GM19035 (cell line): ENCODE data around the gene IL36B.

Source experiments
- ATAC-seq: cut with Tn5 transposase; IDR thresholded peaks from one replicate; pipeline ENCODE4 v1.9.1; 2021; ENCODE audit not compliant: unreplicated experiment

The IL36B gene

DNA sequence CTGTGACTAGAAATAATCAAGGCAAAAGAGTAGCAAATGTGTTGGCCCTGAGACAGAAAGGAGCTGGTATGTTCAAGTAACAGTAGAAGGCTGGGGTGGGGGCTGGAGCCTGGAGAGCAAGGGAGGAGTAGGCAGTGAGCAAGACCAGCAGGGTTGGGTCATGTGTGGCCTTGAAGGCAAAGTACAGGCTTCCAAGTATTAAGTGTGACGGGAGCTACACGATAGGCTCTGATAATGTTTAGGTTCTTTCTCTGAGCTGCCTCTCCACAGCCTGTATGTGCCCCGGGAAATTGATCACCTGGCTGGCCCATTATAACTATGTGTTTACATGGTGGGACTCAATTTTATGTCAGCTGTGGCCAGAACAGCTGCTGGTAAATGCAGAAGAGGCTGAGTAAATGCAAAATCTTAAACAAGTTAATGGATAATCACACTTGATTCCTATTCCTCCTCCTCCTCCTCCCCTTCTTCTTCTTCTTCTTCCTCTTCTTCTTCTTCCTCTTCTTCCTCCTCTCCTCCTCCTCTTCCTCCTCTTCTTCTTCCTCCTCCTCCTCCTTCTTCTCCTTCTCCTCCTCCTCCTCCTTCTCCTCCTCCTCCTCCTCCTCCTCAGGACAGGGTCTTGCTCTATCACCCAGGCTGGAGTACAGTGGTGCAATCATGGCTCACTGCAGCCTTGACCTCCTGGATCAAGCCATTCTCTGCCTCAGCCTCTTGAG is 24.4 kb upstream of the IL36B start:
- ATAC-seq: no peak

- no peak for ATAC-seq
Measured at GRCh38 chr2:113075600-113075999, 22.9 kb upstream of the IL36B start.

- no peak for ATAC-seq
Measured at GRCh38 chr2:113075030-113075429, 22.4 kb upstream of the IL36B start.

- ATAC-seq: no peak
Measured at GRCh38 chr2:113073325-113073834, 20.7 kb upstream of the IL36B start.

DNA sequence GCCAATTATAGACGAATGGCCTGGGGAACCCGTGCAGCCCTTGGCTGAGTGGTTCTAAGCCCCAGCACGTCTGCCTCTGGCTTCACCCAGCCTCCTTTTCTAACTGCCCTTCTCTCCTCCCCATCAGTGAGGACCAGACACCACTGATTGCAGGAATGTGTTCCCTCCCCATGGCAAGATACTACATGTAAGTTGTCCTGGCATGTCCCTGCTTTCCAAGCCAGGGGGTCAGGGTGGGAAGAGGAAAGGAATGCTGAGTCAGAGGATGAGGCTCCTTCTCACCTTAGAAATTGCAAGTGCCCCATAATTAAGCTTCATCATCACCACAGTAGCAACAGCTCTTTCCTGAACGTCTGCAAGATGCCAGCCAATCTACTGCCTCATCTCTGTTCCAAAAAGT is 19.9 kb upstream of the IL36B start:
- no peak for ATAC-seq

- no peak for ATAC-seq
Measured at GRCh38 chr2:113070606-113070975, 17.9 kb upstream of the IL36B start.

- ATAC-seq: no peak
Measured at GRCh38 chr2:113069676-113070605, 17.3 kb upstream of the IL36B start.

- ATAC-seq: no peak
Measured at GRCh38 chr2:113068706-113069485, 16.2 kb upstream of the IL36B start.

DNA sequence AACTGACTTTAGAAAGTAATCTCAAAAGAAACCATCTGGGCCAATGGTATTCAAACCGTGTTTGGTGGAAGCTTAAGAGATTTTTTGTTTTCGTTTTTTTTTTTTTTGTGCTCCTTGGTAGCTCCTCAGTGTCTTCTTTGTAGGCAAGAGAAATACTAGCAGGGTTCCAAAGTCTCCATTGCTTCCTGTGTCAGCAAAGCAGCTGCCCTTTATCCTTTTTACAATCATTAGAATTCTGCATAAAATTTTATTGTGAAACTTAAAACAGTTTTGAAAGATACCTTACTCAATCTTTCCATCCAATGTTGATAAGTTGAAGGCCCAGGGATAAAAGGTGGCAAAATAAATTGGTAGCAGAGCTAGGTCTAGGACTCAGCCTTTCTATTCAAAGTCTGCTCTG is 15.6 kb upstream of the IL36B start:
- ATAC-seq: no peak

DNA sequence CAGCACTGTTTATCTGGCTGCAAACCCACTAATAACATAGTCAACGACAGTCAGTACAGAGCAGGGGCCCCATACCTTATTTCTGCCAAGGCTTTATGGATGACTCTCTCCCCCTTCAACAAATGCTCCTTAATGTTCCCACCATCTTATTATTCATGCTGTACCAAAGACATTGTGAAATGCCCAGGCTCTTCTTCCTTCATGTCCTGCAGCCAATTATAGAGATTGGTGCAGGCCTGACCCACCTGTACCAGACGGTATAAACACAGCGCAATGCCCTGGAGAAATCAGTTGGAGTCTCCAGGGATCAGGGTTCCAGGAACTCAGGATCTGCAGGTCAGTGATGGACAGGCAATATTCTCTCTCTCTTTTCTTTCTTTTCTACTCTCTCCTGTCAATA is 15.0 kb upstream of the IL36B start, which contains the start of gene IL1F10:
Gene IL1F10, plus strand, starts transcription at position 290 of the 400 bp plus-strand sequence. CDS start 4,769 bp downstream, outside the sequence.
- ATAC-seq: no peak

DNA sequence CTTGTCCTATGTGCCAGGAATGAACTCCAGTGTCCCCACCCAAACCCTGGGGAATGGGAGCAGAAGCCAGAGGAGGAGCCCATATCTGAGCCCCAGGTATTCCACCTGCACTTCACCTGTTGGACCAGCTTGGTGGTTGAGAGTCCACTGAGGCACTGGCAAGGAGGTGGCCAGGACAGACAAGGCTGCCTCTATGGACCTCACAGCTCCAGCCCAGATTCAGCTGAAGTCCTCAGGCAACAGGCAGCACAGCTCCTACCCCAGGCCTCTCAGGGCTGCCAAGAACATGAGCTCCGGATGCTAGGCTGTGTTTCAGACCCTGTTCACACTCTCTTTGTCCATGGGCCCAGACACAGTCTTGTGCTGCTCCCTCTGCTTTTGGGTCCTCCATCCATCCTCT is 12.2 kb upstream of the IL36B start:
- ATAC-seq: no peak

DNA sequence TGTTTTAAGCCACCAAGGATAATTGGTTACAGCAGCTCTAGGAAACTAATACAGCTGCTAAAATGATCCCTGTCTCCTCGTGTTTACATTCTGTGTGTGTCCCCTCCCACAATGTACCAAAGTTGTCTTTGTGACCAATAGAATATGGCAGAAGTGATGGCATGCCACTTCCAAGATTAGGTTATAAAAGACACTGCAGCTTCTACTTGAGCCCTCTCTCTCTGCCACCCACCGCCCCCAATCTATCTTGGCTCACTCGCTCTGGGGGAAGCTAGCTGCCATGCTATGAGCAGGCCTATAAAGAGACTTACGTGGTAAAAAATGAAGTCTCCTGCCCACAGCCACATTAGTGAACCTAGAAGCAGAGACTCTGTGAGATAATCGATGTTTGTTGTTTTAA is 11.6 kb upstream of the IL36B start:
- no peak for ATAC-seq

GRCh38 chr2:113061896-113062770 is 9.5 kb upstream of the IL36B start:
- ATAC-seq: no peak

GRCh38 chr2:113061241-113061640 is 8.6 kb upstream of the IL36B start:
- ATAC-seq: no peak

- ATAC-seq: no peak
Measured at GRCh38 chr2:113060796-113061195, 8.1 kb upstream of the IL36B start.

DNA sequence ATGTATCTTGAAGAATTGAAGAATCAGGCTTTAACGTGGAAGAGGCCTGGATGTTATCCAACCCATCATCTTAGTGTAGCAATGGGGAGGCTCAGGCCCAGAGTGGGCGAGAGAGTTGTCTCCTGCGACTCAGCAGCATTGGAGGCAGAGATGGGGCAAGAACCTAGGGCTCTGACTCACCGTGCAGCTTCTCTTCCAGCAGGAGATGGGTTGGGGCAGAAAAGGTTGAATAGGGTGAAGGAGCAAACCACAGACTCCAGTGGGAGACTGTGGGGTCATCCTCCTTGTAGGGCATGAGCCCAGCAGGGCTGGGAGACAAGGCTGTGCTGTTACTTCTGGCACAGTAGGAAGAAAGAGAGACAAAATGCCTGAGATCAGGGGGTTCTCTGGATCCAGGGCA is 7.7 kb upstream of the IL36B start:
- no peak for ATAC-seq

DNA sequence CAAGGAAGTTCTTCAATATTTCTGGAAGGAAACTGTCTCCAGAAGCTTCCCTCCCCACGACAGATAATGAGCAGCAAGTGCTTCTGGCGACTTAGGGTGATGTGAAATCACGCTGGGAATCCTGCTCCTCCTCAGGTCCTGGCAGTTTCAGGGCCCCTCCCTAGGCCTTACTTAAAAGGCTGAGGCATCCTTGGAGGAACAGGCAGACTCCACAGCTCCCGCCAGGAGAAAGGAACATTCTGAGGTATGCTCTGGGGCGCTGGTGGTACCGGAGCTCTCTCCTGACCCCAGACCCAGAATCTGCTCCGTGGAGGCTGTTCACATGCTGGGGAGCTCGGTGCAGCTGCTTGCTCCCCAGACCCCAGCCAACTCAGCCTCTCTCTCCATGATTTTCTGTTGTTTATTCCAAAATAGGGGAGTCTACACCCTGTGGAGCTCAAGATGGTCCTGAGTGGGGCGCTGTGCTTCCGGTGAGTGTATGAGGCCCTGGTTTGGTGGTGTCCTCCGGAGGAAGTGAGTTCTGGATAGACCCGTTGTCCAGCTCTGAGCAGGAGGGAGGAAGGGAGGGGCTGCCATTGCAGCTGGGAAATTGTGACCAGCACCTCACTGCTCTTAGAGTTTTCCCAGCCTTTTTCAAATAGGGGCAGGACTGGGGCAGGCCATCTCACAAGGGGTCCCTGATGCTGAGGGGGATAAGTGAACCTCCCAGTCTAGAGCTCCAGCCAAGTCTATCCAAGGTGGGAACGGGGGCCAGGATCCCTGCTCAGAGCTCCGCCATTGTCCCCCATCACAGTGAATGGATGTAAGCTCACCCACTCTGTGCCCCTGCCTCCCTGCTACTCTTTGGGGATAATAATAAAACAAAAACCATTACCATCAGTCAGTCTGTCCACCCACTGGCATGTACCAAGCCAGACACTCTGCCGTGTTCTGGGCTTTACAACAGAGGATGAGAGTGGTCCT is 6.6 kb upstream of the IL36B start, which contains the start of gene IL36RN:
Gene IL36RN, plus strand, starts transcription at position 201 of the 963 bp plus-strand sequence. Its CDS starts 241 bp downstream, at position 442.
- no peak for ATAC-seq

- no peak for ATAC-seq
Measured at GRCh38 chr2:113058411-113058994, 5.8 kb upstream of the IL36B start.

GRCh38 chr2:113057117-113057516 is 4.5 kb upstream of the IL36B start:
- ATAC-seq: no peak
